Endothelial cell of umbilical vein (primary cell): ENCODE measurements around the gene UGGT2.

Experiments
- CTCF ChIP-seq, 2 donors: IDR thresholded peaks; 1 replicate in 1 of 2; 2 replicates in 1 of 2; pipeline ENCODE4 v1.5.1; 2011; ENCODE audit warnings: low read length in 2 of 2, mild to moderate bottlenecking in 2 of 2, moderate library complexity in 2 of 2, control low read depth in 1 of 2, inconsistent platforms in 1 of 2, low read depth in 1 of 2; ENCODE audit not compliant: insufficient read depth in 1 of 2; ENCODE audit errors: extremely low read depth in 1 of 2
- EZH2 ChIP-seq: IDR thresholded peaks from 2 replicates; pipeline ENCODE4 v1.6.1; 2012; ENCODE audit warnings: borderline replicate concordance, low read depth, mild to moderate bottlenecking, moderate library complexity, low read length, inconsistent platforms; ENCODE audit not compliant: severe bottlenecking
- FOS ChIP-seq: IDR thresholded peaks from 2 replicates; pipeline ENCODE4 v1.6.1; 2011; ENCODE audit warnings: mild to moderate bottlenecking, low read length, moderate library complexity, borderline replicate concordance; ENCODE audit not compliant: insufficient read depth
- MAX ChIP-seq: IDR thresholded peaks from 2 replicates; pipeline ENCODE4 v1.6.1; 2011; ENCODE audit not compliant: insufficient read depth, insufficient read length
- POLR2A ChIP-seq: IDR thresholded peaks from 2 replicates; pipeline ENCODE4 v1.6.1; 2012; ENCODE audit warnings: low read depth, mild to moderate bottlenecking, control low read depth, low read length
- POLR2AphosphoS5 ChIP-seq: IDR thresholded peaks from 2 replicates; pipeline ENCODE4 v1.6.1; 2012; ENCODE audit warnings: low read depth, mild to moderate bottlenecking, control low read depth, low read length, moderate library complexity; ENCODE audit not compliant: insufficient read depth

GRCh38 chr13:95921485-95921884, 131.7 kb downstream of the UGGT2 start:
- no peak for TF ChIP-seq EZH2
- no peak for TF ChIP-seq CTCF (IDR thresholded peaks at IDR 0.05; ENCODE audit: extremely low read depth in 1 of 2, insufficient read depth in 1 of 2, low read depth in 1 of 2, low read length in 2 of 2)
- TF ChIP-seq MAX, result no peak
- no peak for TF ChIP-seq POLR2A
- no peak for TF ChIP-seq POLR2AphosphoS5
- TF ChIP-seq FOS, result no peak
